Measurements from ENCODE around the gene NF1. TPM values are rescaled to one million over a fixed set of nuclear protein-coding genes. Genes with fewer than 3 reads are reported as not detected.

The NF1 gene
- polyA plus RNA-seq, 1 of the 3 experiments (the other 2 are of a cell fraction): 19.6 TPM

DNA sequence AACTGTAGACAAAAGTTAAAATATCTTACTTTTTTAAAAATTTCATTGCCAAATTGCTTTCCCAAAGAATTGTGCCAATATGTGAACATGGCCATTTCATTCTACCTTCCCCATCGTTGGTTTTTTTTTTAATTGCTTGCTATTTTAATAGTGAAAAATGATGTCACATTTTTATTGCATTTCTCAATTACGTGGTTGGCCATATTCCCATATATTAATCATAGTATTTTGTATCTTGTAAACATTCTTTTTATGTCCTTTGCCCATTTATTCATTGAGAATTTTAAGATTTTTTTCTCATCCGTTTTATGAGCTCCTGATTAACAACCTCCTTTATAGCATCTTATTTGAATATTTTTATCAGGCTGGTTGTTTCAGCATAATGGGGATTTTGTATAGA lies 195.0 kb downstream of the NF1 start:
- CTCF ChIA-PET: no interaction called here
- Histone ChIP-seq H3K27me3 (ENCODE audit: insufficient read depth) (no peaks in the 10 kb centered on the region), H3K4me1 (ENCODE audit: control insufficient read depth in 1 of 2, insufficient read depth in 2 of 2, low read depth in 1 of 2, low read length in 1 of 2) (no peaks in the 10 kb centered on the region; a peak in 1 of 4 replicates), H3K27ac (ENCODE audit: low read depth in 2 of 2, low read length in 1 of 2) (no peak overlapping the region), H3F3A (replicated peaks; ENCODE audit: insufficient read depth) (no peaks in the 10 kb centered on the region), H3K36me3 (replicated peaks in 1 of 2; ENCODE audit: control insufficient read depth in 1 of 2, insufficient read depth in 2 of 2, low read length in 1 of 2) (peaks cover 15 to 27% of the 10 kb centered on the region in 2 experiments), H3K4me3 (ENCODE audit: low read depth in 2 of 2, low read length in 1 of 2) (no peak overlapping the region), H4K20me1 (ENCODE audit: insufficient read depth) (no peaks in the 10 kb centered on the region), H3K79me2 (ENCODE audit: insufficient read depth) (no peaks in the 10 kb centered on the region), H3K4me2 (no peak overlapping the region), H3K9me3 (no peaks in the 10 kb centered on the region), H2AFZ (ENCODE audit: low read depth) (no peak overlapping the region), H3K9ac (no peak overlapping the region), H3K9me2 (0 out of 2 replicates have a peak, but pooled peaks cover 4% of the 10 kb centered on the region)
- POLR2A ChIA-PET: no interaction called here
- 69% methylated on average over 3 of the region's 3 CpGs for WGBS (ENCODE audit: low lambda C conversion rate)
- TF ChIP-seq JUND (IDR thresholded peaks at IDR 0.05) (no peak), ELF1 (IDR thresholded peaks at IDR 0.05) (no peak), YY1 (IDR thresholded peaks at IDR 0.05; ENCODE audit: low read depth) (no peak), FOXM1 (IDR thresholded peaks at IDR 0.05; ENCODE audit: low read depth) (no peak), RFX5 (IDR thresholded peaks at IDR 0.05; ENCODE audit: low read length) (no peak), RCOR1 (IDR thresholded peaks at IDR 0.05; ENCODE audit: low read length) (no peak), NRF1 (IDR thresholded peaks at IDR 0.05; ENCODE audit: low read depth, low read length) (no peak), TAF1 (IDR thresholded peaks at IDR 0.05; ENCODE audit: borderline replicate concordance, low read depth, low read length) (no peak), TCF12 (IDR thresholded peaks at IDR 0.05) (no peak), GABPA (IDR thresholded peaks at IDR 0.05; ENCODE audit: low read depth) (no peak), NFIC (IDR thresholded peaks at IDR 0.05; ENCODE audit: borderline replicate concordance) (no peak), RXRA (IDR thresholded peaks at IDR 0.05; ENCODE audit: borderline replicate concordance, low read depth) (no peak), SMC3 (IDR thresholded peaks at IDR 0.05; ENCODE audit: low read depth, low read length) (no peak), EZH2phosphoT487 (IDR thresholded peaks at IDR 0.05; ENCODE audit: borderline replicate concordance, low read depth) (no peak)
- TF ChIP-seq, protein P1, sequence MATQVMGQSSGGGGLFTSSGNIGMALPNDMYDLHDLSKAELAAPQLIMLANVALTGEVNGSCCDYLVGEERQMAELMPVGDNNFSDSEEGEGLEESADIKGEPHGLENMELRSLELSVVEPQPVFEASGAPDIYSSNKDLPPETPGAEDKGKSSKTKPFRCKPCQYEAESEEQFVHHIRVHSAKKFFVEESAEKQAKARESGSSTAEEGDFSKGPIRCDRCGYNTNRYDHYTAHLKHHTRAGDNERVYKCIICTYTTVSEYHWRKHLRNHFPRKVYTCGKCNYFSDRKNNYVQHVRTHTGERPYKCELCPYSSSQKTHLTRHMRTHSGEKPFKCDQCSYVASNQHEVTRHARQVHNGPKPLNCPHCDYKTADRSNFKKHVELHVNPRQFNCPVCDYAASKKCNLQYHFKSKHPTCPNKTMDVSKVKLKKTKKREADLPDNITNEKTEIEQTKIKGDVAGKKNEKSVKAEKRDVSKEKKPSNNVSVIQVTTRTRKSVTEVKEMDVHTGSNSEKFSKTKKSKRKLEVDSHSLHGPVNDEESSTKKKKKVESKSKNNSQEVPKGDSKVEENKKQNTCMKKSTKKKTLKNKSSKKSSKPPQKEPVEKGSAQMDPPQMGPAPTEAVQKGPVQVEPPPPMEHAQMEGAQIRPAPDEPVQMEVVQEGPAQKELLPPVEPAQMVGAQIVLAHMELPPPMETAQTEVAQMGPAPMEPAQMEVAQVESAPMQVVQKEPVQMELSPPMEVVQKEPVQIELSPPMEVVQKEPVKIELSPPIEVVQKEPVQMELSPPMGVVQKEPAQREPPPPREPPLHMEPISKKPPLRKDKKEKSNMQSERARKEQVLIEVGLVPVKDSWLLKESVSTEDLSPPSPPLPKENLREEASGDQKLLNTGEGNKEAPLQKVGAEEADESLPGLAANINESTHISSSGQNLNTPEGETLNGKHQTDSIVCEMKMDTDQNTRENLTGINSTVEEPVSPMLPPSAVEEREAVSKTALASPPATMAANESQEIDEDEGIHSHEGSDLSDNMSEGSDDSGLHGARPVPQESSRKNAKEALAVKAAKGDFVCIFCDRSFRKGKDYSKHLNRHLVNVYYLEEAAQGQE (IDR thresholded peaks at IDR 0.05; ENCODE audit: low read depth, low read length): no peak
- TF ChIP-seq, protein P2, sequence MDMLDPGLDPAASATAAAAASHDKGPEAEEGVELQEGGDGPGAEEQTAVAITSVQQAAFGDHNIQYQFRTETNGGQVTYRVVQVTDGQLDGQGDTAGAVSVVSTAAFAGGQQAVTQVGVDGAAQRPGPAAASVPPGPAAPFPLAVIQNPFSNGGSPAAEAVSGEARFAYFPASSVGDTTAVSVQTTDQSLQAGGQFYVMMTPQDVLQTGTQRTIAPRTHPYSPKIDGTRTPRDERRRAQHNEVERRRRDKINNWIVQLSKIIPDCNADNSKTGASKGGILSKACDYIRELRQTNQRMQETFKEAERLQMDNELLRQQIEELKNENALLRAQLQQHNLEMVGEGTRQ (IDR thresholded peaks at IDR 0.05; ENCODE audit: borderline replicate concordance, low read depth, low read length): no peak
- TF ChIP-seq, protein P3, sequence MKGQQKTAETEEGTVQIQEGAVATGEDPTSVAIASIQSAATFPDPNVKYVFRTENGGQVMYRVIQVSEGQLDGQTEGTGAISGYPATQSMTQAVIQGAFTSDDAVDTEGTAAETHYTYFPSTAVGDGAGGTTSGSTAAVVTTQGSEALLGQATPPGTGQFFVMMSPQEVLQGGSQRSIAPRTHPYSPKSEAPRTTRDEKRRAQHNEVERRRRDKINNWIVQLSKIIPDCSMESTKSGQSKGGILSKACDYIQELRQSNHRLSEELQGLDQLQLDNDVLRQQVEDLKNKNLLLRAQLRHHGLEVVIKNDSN (IDR thresholded peaks at IDR 0.05; ENCODE audit: borderline replicate concordance, low read depth): no peak
- TF ChIP-seq, protein P4, sequence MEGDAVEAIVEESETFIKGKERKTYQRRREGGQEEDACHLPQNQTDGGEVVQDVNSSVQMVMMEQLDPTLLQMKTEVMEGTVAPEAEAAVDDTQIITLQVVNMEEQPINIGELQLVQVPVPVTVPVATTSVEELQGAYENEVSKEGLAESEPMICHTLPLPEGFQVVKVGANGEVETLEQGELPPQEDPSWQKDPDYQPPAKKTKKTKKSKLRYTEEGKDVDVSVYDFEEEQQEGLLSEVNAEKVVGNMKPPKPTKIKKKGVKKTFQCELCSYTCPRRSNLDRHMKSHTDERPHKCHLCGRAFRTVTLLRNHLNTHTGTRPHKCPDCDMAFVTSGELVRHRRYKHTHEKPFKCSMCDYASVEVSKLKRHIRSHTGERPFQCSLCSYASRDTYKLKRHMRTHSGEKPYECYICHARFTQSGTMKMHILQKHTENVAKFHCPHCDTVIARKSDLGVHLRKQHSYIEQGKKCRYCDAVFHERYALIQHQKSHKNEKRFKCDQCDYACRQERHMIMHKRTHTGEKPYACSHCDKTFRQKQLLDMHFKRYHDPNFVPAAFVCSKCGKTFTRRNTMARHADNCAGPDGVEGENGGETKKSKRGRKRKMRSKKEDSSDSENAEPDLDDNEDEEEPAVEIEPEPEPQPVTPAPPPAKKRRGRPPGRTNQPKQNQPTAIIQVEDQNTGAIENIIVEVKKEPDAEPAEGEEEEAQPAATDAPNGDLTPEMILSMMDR (IDR thresholded peaks at IDR 0.05): no peak
- TF ChIP-seq, protein P5, sequence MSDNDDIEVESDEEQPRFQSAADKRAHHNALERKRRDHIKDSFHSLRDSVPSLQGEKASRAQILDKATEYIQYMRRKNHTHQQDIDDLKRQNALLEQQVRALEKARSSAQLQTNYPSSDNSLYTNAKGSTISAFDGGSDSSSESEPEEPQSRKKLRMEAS (IDR thresholded peaks at IDR 0.05; ENCODE audit: low read depth): no peak
- TF ChIP-seq, protein P6, sequence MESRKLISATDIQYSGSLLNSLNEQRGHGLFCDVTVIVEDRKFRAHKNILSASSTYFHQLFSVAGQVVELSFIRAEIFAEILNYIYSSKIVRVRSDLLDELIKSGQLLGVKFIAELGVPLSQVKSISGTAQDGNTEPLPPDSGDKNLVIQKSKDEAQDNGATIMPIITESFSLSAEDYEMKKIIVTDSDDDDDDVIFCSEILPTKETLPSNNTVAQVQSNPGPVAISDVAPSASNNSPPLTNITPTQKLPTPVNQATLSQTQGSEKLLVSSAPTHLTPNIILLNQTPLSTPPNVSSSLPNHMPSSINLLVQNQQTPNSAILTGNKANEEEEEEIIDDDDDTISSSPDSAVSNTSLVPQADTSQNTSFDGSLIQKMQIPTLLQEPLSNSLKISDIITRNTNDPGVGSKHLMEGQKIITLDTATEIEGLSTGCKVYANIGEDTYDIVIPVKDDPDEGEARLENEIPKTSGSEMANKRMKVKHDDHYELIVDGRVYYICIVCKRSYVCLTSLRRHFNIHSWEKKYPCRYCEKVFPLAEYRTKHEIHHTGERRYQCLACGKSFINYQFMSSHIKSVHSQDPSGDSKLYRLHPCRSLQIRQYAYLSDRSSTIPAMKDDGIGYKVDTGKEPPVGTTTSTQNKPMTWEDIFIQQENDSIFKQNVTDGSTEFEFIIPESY (IDR thresholded peaks at IDR 0.05; ENCODE audit: borderline replicate concordance, low read depth): no peak
- no peak for DNase-seq
